Activated CD4-positive, alpha-beta T cell treated with anti-CD3 and anti-CD28 coated beads, Interleukin-2, Interleukin-6, amounts not matched to agents 100 ng/mL and 50 ng/mL, durations not matched to agents 16 hours and 8 hours (primary cell): ENCODE measurements around the gene RHD.
"Not testable (repeated sequence)": the region's sequence is repeated elsewhere in the genome, so short reads cannot be mapped to it uniquely, and the experiment has no call there.

Experiments
- DNase-seq: peaks from one replicate; pipeline ENCODE4 v3.0.0-alpha.2; 2020

The RHD gene

GRCh38 chr1:25259813-25260212 is 12.5 kb upstream of the RHD start:
- peak; percentile 36 for DNase-seq

GRCh38 chr1:25260336-25260735 is 12.0 kb upstream of the RHD start:
- peak; percentile 0 for DNase-seq

- DNase-seq = not testable (repeated sequence)
Observed at GRCh38 chr1:25266554-25267287, 5.6 kb upstream of the RHD start.

GRCh38 chr1:25267288-25268142 is 4.8 kb upstream of the RHD start:
- not testable (repeated sequence) for DNase-seq

DNA sequence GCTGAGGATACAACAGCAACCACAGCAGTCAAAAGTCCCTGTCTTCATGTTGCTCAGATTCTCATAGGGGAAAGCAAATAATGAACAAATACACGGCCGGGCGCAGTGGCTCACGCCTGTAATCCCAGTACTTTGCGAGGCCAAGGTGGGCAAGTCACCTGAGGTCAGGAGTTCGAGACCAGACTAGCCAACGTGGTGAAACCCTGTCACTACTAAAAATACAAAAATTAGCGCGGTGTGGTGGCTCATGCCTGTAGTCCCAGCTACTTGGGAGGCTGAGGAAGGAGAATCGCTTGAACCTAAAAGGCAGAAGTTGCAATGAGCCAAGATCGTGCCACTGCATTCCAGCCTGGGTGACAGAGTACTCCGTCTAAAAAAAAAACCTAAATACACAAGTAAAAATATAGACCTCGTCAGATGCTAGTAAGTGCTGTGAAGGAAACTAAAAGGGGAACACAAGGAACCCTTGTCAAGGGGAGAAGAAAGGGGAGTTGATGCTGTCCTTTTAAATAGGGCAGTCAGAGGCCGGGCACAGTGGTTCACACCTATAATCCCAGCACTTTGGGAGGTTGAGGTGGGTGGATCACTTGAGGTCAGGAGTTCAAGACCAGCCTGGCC is 4.1 kb upstream of the RHD start:
- DNase-seq = not testable (repeated sequence)

DNA sequence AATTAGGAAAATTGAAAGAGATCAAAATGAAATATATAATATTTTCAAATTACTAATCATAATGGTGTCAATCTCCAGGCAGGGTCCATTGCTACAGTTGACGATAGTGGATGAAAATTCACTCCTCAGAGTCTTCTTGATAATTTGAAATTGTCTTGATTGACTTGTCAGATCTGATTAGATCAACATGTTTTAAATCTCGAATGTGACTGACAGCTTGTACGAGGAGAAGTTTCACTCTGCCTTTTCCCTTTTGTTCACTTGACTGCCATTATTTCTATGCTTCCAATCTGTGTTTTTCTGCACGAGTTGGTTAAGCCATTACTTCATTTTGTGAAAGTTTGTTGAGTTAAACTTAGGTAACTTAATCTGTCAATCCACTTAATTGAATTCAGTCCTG is 3.3 kb downstream of the RHD start:
- not testable (repeated sequence) for DNase-seq

DNA sequence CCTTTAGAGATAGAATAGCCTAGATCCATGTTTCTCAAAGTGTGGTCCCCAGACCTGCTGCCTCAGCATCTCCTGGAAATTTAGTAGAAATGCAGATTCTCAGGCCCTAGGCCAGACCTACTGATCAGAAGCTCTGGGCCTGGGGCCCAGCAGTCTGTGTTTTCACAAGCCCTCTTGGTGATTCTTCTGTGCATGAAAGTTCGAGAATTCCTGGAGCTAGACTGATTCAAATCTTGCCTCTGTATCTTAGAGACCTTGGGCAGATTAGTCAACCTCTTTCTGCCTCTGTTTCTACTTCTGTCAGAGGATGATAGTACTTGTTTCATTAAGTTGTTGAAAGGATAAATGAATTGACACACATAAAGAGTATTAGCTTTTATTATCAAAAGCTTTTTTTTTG is 5.0 kb downstream of the RHD start:
- DNase-seq = not testable (repeated sequence)

DNA sequence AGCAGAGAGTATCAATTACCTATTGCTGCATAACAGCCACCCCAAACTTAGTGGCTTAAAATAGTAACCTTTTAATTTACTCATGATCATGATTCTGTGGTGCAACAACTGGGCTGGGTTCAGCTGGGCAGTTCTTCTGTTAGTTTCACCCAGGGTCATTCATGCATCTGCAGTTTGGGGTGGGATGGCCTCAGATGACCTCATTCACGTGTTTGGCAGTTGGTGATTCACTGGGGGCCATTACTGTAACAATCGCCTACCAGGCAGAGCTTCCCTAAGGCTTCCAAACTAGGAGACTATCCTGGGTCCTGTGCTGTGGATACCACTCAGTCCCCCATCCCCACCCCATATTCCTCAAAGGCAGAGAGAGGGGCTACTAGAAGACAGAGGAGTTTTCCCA is 6.0 kb downstream of the RHD start:
- not testable (repeated sequence) for DNase-seq

DNA sequence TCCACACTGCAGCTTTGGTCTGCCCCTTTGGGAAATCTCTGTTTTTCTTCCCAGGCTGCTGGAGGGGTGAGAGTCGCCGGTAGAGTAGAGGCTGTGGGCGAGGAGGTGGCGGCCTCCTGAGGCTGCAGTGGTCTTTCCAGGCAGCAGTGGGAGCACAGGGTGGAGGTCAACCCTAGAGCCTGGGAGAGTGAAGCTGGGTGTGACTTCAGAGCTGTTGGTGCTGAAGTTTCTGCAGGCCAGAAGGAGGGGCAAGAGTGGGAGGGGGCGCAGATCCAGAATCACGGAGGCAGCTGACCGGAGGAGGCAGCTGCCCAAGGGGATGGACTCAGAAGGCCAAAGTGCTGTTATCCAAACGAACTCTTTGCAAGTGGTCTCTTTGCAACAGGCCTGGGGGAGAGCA is 6.5 kb downstream of the RHD start:
- DNase-seq = not testable (repeated sequence)

- not testable (repeated sequence) for DNase-seq
Observed at GRCh38 chr1:25279693-25280111, 7.4 kb downstream of the RHD start.

DNA sequence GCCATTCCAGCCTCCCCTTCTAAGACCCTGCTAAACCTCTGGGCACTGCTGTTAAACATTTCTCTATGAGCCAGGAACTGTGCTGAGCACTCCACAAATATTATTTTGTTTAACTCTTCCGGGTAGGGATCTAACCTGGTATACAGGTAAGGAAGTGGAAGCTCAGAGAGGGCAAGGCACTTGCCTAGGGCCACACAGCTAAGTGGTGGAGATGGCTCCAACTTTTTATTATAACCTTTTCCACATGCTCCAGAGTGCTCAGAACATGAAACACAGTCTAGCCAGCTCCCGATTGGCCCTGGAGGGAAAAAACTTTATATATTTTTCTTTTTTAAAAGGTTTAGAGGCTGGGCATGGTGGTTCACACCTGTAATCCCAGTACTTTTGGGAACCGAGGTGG is 13.6 kb downstream of the RHD start:
- not testable (repeated sequence) for DNase-seq

GRCh38 chr1:25287164-25287563 is 14.9 kb downstream of the RHD start:
- DNase-seq = not testable (repeated sequence)

DNA sequence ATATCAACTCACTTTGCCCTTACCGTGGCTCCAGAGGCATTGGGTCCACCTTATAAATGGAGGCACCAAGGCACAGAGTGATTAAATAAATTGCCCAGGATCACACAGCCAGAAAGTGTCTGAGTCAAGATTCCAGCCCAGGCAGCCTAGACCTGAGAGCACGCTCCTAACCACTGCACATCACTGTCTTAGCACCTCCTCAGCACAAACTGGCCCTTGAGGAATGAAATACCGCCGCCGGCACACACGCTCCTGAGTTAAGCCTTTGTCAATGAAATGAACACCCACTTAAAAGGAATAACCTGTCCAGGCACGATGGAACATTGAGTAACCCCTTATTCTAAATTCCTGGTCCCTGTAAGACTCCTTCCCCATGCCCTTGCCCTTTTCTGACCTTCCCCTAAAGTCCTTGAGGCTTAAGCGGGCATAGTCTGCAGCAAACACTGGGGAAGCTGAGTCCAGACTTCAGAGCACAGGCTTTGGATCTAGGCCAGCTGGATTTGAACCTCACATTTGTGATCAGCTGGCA is 16.3 kb downstream of the RHD start:
- DNase-seq = not testable (repeated sequence)

GRCh38 chr1:25290043-25290442 is 17.7 kb downstream of the RHD start:
- not testable (repeated sequence) for DNase-seq

DNA sequence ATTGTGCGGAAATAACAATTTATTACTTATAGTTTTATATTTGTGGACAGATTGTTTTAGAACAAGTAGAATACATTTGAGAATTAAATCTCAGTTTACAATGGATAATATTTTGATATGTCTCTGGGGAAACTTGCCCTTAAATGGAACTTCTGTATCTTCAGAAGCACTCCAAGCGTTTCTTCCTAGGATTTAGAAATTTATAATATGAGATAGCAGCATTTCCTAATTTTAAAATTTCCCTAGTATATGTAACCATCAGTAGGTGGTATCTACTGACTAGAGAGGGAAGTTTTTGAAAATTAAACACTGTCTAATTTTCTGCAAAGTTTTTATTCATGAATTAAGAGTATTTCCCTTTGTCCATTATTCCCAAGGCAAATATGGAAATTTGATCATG is 21.1 kb downstream of the RHD start:
- DNase-seq = not testable (repeated sequence)

DNA sequence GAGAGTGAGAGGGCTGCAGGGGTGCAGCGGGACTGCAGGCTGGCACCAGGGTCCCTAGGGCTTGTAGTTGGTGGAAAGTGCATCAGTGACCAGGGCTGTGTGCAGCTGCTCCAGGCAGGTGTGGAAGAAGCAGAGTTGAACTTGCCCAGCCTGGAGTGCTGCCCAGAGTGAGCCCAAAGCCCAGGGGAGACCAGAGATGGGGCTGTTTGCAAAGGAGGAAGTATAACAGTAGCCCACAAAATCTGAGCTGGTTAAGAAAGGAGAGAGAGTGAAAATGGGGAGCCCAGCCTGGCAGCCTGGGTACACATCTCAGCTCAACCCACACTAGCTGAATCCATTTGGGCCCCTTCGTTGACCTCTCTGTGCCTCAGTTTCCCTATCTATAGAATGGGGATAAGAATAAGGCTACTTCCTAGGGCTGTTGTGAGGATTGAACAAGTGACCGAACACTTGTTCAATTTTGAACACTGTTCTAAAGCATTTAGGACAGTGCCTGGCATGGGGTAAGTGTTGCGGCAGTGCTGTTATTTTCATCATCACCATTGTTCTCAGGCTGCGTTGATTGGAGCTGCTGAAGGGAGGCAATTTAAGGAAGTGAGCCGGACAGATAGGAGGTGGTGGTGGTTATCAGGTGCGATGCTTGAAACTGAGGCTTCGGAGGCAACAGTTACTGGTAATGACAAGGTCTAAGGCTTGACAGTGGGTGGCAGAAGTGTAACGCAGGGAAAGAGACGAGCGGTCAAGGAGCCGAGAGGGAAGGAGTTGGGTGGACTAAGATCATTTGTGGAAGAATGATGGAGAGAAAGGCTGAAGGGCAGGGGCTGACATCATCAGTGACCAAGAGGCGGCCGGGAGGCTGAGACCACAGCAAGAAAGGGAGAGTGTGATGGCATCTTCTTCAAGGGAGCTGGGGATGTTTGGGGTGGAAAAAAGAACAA is 22.8 kb downstream of the RHD start:
- not testable (repeated sequence) for DNase-seq

GRCh38 chr1:25296501-25296900 is 24.2 kb downstream of the RHD start:
- DNase-seq = not testable (repeated sequence)

- not testable (repeated sequence) for DNase-seq
Observed at GRCh38 chr1:25300729-25301128, 28.4 kb downstream of the RHD start.

DNA sequence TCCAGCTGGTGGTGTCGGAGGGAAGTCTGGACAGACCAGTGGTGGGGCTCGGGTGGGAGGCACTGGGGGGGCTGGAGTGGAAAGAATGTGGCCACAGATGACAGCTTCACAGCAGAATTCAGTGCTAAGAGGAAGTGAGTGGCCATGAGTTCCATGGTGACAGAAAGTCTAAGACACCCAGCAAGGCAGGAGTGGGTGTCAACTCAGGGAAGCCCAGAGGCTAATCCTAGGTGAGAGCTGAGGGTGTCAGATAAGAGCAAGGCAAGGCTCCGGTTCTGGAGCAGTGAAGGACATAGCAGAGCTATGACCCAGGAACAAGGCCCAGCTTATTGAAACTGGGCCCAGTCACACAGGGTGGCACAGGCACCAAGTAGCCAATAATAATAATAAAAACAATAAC is 30.0 kb downstream of the RHD start:
- not testable (repeated sequence) for DNase-seq

DNA sequence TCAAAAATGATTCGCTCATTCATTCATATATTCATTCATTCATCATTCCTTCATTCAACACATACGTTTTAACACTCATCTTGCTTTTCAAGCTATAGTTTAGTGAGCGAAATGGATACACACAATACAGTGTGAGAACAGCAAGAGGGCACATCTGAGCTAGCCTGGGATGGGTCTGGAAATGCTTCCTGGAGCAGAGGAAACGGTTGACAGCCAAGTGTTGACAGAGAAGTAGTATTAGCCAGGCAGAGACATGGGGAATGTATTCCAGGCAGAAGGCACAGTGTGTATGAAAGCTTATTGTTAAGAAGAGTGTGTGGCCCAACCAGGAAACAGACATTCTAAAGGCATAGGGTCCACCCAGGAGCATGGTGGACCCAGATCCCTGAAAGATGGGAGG is 32.6 kb downstream of the RHD start:
- DNase-seq = not testable (repeated sequence)

DNA sequence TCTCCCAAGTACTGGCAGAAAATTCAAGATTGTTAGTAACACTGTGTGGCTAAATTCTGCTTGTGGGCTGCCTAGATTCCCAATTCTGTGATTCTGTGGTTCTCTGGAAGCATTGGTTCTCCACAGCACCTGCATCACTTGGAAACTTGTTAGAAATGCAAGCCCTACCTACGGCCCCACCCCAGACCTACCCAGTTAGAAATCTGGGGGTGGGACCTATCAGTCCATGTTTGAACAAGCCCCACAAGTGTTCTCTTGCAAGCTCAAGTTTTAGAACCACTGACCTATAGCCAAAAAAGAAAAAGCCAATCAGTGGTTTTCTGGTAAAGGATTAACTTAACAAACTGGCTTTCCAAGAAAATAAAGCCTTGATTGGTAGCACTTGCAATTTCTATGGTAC is 35.9 kb downstream of the RHD start:
- not testable (repeated sequence) for DNase-seq

GRCh38 chr1:25309085-25309484 is 36.8 kb downstream of the RHD start:
- DNase-seq = not testable (repeated sequence)
